Measurements from ENCODE around the gene HRH2.

DNA sequence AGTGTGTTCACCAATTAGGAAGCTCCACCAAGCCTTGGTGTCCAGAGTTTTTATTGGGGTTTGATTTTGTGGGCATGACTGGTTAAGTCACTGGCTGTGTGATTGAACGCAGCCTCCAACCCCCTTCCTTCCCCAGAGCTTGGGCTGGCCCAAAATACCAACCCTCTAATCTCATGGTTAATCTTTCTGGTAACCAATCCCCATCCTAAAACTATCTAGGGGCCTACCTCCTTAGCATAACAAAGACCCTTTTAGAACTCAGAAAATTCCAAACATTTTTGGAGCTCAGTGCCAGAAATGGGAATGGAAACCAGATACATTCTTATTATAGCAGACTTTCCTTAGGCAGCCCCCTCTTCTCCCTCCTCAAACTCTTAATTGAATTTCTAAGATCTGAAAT lies 35.9 kb upstream of the HRH2 start:
- TF ChIP-seq, protein P1, sequence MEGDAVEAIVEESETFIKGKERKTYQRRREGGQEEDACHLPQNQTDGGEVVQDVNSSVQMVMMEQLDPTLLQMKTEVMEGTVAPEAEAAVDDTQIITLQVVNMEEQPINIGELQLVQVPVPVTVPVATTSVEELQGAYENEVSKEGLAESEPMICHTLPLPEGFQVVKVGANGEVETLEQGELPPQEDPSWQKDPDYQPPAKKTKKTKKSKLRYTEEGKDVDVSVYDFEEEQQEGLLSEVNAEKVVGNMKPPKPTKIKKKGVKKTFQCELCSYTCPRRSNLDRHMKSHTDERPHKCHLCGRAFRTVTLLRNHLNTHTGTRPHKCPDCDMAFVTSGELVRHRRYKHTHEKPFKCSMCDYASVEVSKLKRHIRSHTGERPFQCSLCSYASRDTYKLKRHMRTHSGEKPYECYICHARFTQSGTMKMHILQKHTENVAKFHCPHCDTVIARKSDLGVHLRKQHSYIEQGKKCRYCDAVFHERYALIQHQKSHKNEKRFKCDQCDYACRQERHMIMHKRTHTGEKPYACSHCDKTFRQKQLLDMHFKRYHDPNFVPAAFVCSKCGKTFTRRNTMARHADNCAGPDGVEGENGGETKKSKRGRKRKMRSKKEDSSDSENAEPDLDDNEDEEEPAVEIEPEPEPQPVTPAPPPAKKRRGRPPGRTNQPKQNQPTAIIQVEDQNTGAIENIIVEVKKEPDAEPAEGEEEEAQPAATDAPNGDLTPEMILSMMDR (conservative IDR thresholded peaks at IDR 0.05 in 1 of 2, IDR thresholded peaks at IDR 0.05 in 1 of 2; ENCODE audit: low read depth in 1 of 2, low read length in 2 of 2): no peak
- no peak for TF ChIP-seq EZH2 (IDR thresholded peaks at IDR 0.05; ENCODE audit: low read length, missing control alignments)

All from fibroblast of lung (primary cell).